PC-9 (cell line): ENCODE results near the gene UQCC5.

Experiments used
- CTCF ChIP-seq: fragments of 200-600 bp; sonication (generic); conservative IDR thresholded peaks from 2 replicates; pipeline ENCODE4 v1.6.1; 2017; ENCODE audit warnings: mixed run types, antibody characterized with exemption, mild to moderate bottlenecking, moderate library complexity
- EZH2 ChIP-seq: fragments of 200-600 bp; sonication (generic); IDR thresholded peaks from 2 replicates; pipeline ENCODE4 v1.8.0; 2017; ENCODE audit warnings: antibody characterized with exemption, low read depth

- TF ChIP-seq CTCF (no peak), EZH2 (no peak)
These were observed 20.9 kb downstream of the UQCC5 start for GRCh38 chr3:52557011-52557960.
